Upper lobe of left lung (tissue), 6 donors: ENCODE data around the gene GFOD1. TPM values are rescaled to one million over a fixed set of nuclear protein-coding genes. Genes with fewer than 3 reads are reported as not detected.

Experiments used
- ATAC-seq, 2 donors: fragments of 200-7000 bp; cut with Tn5 transposase; one replicate each; pipeline ENCODE4 v1.9.1; 2022; ENCODE audit warnings: mild to moderate bottlenecking in 2 of 2, moderate library complexity in 2 of 2; ENCODE audit not compliant: low FRiP score in 2 of 2
- DNase-seq, 2 donors: peaks; one replicate each; pipeline ENCODE4 v3.0.0-alpha.2; 2019 to 2020
- H3K27ac ChIP-seq, 4 donors: fragments of 200-600 bp; sonication (generic); one replicate each; pipeline ENCODE4 v1.5.1; 2016 to 2019
- H3K27me3 ChIP-seq, 4 donors: fragments of 200-600 bp; sonication (generic); one replicate each; pipeline ENCODE4 v1.5.1; 2017 to 2019
- H3K36me3 ChIP-seq, 4 donors: fragments of 200-600 bp; sonication (generic); one replicate each; pipeline ENCODE4 v1.5.1; 2016 to 2019
- H3K4me1 ChIP-seq, 4 donors: fragments of 200-600 bp; sonication (generic); one replicate each; pipeline ENCODE4 v1.5.1; 2018 to 2019
- H3K4me3 ChIP-seq, 4 donors: fragments of 200-600 bp; sonication (generic); one replicate each; pipeline ENCODE4 v1.5.1; 2017 to 2019; ENCODE audit warnings: mild to moderate bottlenecking in 2 of 4, moderate library complexity in 1 of 4
- H3K9me3 ChIP-seq, 4 donors: fragments of 200-600 bp; sonication (generic); one replicate each; pipeline ENCODE4 v1.5.1; 2018 to 2019
- CTCF ChIP-seq, 6 experiments: fragments of 450-650 bp in 4 of 6; fragments of 200-600 bp in 2 of 6; sonication (generic) in 2 of 6; IDR thresholded peaks; one replicate each; pipeline ENCODE4 v1.5.1; 2016 to 2019; ENCODE audit warnings: antibody characterized with exemption in 6 of 6
- EP300 ChIP-seq, 4 donors: sonication (generic); formaldehyde crosslinking; IDR thresholded peaks; one replicate each; pipeline ENCODE4 v1.5.1; 2017; ENCODE audit warnings: antibody characterized with exemption in 4 of 4, control low read depth in 2 of 4
- POLR2A ChIP-seq, 4 donors: fragments of 450-650 bp; IDR thresholded peaks; one replicate each; pipeline ENCODE4 v1.5.1; 2016 to 2017; ENCODE audit warnings: antibody characterized with exemption in 4 of 4, mild to moderate bottlenecking in 2 of 4
- POLR2AphosphoS5 ChIP-seq, 2 donors: sonication (generic); formaldehyde crosslinking; IDR thresholded peaks; one replicate each; pipeline ENCODE4 v1.5.1; 2017; ENCODE audit warnings: antibody characterized with exemption in 2 of 2
- whole genome bisulfite sequencing, 2 donors: methylation state at CpG; one replicate each; pipeline ENCODE4 v1.1.5; 2017 to 2018; 5-methylcytosine and 5-hydroxymethylcytosine counted together
- total RNA-seq, 6 donors: library from RNA; depleted of rRNA in 4 of 6; stranded (reverse); fragments of >200 nt in 4 of 6; gene quantifications; one replicate each; pipeline versions ENCODE4 v1.1.0 to v1.2.1, GENCODE V29; 2016 to 2021
- donor health status: DM: no; HTN: no; CAD: no; lungs with moderate emphysema.
- donor health status: DM: no; HTN: yes; CAD: no; lungs with severe emphysema.

GFOD1 gene
- total RNA-seq, 6 donors from 2014 or later, result 22.8 to 37.7 (median 25.8) TPM

GRCh38 chr6:13417431-13417830 is 70.0 kb downstream of the GFOD1 start:
- H3K27ac ChIP-seq, result peak overlapping the region in 1 of 4 donors; percentile 69
- no peaks in the 10 kb centered on the region for H3K36me3 ChIP-seq
- whole genome bisulfite sequencing, 2 donors, result 82 to 83% methylated on average over 6 of the region's 6 CpGs
- no peak overlapping the region for H3K4me3 ChIP-seq
- H3K4me1 ChIP-seq, result peaks cover 61 to 71% (median 69%) of the 10 kb centered on the region in 4 donors
- ATAC-seq, result no peak
- TF ChIP-seq EP300 (IDR thresholded peaks at IDR 0.05) (no peak), CTCF (IDR thresholded peaks at IDR 0.05) (no peak), POLR2A (IDR thresholded peaks at IDR 0.05) (no peak), POLR2AphosphoS5 (IDR thresholded peaks at IDR 0.05) (no peak)
- H3K9me3 ChIP-seq, result no peaks in the 10 kb centered on the region
- peak in 1 of 2 donors; percentile 3 for DNase-seq
- H3K27me3 ChIP-seq, result no peaks in the 10 kb centered on the region

GRCh38 chr6:13415283-13415682 is 72.1 kb downstream of the GFOD1 start:
- no peaks in the 10 kb centered on the region for H3K27me3 ChIP-seq
- H3K36me3 ChIP-seq, result no peaks in the 10 kb centered on the region
- TF ChIP-seq CTCF (IDR thresholded peaks at IDR 0.05), result no peak
- TF ChIP-seq EP300 (IDR thresholded peaks at IDR 0.05), result no peak
- no peak for TF ChIP-seq POLR2AphosphoS5 (IDR thresholded peaks at IDR 0.05)
- no peak for TF ChIP-seq POLR2A (IDR thresholded peaks at IDR 0.05)
- 70 to 76% methylated on average over 5 of the region's 5 CpGs for WGBS, 2 donors
- ATAC-seq (no peak), DNase-seq (no peak)
- no peak overlapping the region for H3K4me3 ChIP-seq
- H3K9me3 ChIP-seq, result no peaks in the 10 kb centered on the region
- peak overlapping the region; percentile 9 to 69 (median 64) for H3K27ac ChIP-seq
- peaks cover 57 to 66% (median 62%) of the 10 kb centered on the region in 4 donors for H3K4me1 ChIP-seq

GRCh38 chr6:13413900-13414555 is 73.4 kb downstream of the GFOD1 start:
- Histone ChIP-seq H3K27ac (peak overlapping the region; percentile 9 to 69 (median 64)), H3K4me1 (peaks cover 48 to 54% (median 52%) of the 10 kb centered on the region in 4 donors), H3K9me3 (no peaks in the 10 kb centered on the region), H3K36me3 (no peaks in the 10 kb centered on the region), H3K4me3 (no peak overlapping the region), H3K27me3 (no peaks in the 10 kb centered on the region)
- 51 to 66% methylated on average over 7 of the region's 7 CpGs for WGBS, 2 donors
- ATAC-seq (peak in 1 of 2 donors; percentile 32), DNase-seq (peak in 1 of 2 donors; percentile 19)
- no peak for TF ChIP-seq EP300 (IDR thresholded peaks at IDR 0.05)
- TF ChIP-seq POLR2AphosphoS5 (IDR thresholded peaks at IDR 0.05), result peak in 1 of 2 donors; percentile 62

- Histone ChIP-seq H3K4me3 (no peak overlapping the region), H3K27ac (peak overlapping the region; percentile 42 to 69 (median 64)), H3K9me3 (no peaks in the 10 kb centered on the region), H3K36me3 (no peaks in the 10 kb centered on the region), H3K4me1 (peaks cover 46 to 51% (median 49%) of the 10 kb centered on the region in 4 donors), H3K27me3 (no peaks in the 10 kb centered on the region)
- 57 to 67% methylated on average over 3 of the region's 3 CpGs for WGBS, 2 donors
- no peak for TF ChIP-seq CTCF (IDR thresholded peaks at IDR 0.05)
- TF ChIP-seq POLR2AphosphoS5 (IDR thresholded peaks at IDR 0.05), result peak; percentile 9 to 48
- peak in 1 of 2 donors; percentile 64 for ATAC-seq
- peak in 1 of 2 donors; percentile 21 for DNase-seq
Observed at GRCh38 chr6:13413466-13413862, 73.9 kb downstream of the GFOD1 start.

- Histone ChIP-seq H3K27me3 (no peaks in the 10 kb centered on the region), H3K4me3 (no peak overlapping the region), H3K4me1 (peaks cover 51 to 54% (median 52%) of the 10 kb centered on the region in 4 donors), H3K9me3 (no peaks in the 10 kb centered on the region), H3K27ac (peak overlapping the region; percentile 42 to 69 (median 58)), H3K36me3 (no peaks in the 10 kb centered on the region)
- 63 to 69% methylated on average over 9 of the region's 9 CpGs for WGBS, 2 donors
- ATAC-seq, result peak; percentile 25 to 32
- TF ChIP-seq POLR2A (IDR thresholded peaks at IDR 0.05), result no peak
- TF ChIP-seq EP300 (IDR thresholded peaks at IDR 0.05), result no peak
- TF ChIP-seq POLR2AphosphoS5 (IDR thresholded peaks at IDR 0.05), result no peak
- TF ChIP-seq CTCF (IDR thresholded peaks at IDR 0.05), result no peak
- peak in 1 of 2 donors; percentile 30 for DNase-seq
Observed at GRCh38 chr6:13412639-13413465, 74.5 kb downstream of the GFOD1 start.
